Gastroesophageal sphincter (tissue), 3 donors: Measurements from ENCODE around the gene ATP1A3.

Experiments used
- CTCF ChIP-seq, 4 experiments: fragments of 200-600 bp in 2 of 4; fragments of 450-650 bp in 2 of 4; sonication (generic) in 1 of 4; IDR thresholded peaks; one replicate each; pipeline ENCODE4 v1.5.1; 2017 to 2019; ENCODE audit warnings: antibody characterized with exemption in 4 of 4, mild to moderate bottlenecking in 2 of 4, moderate library complexity in 2 of 4
- EP300 ChIP-seq: sonication (generic); formaldehyde crosslinking; IDR thresholded peaks from one replicate; pipeline ENCODE4 v1.6.1; 2017; ENCODE audit warnings: antibody characterized with exemption, mild to moderate bottlenecking
- POLR2A ChIP-seq, 2 donors: fragments of 450-650 bp; IDR thresholded peaks; one replicate each; pipeline ENCODE4 v1.6.1; 2017; ENCODE audit warnings: antibody characterized with exemption in 2 of 2, mild to moderate bottlenecking in 2 of 2, moderate library complexity in 1 of 2
- POLR2AphosphoS5 ChIP-seq: sonication (generic); formaldehyde crosslinking; IDR thresholded peaks from one replicate; pipeline ENCODE4 v1.6.1; 2017; ENCODE audit warnings: antibody characterized with exemption

GRCh38 chr19:41924151-41925145 is 69.6 kb downstream of the ATP1A3 start:
- no peak for TF ChIP-seq CTCF (IDR thresholded peaks at IDR 0.05)
- TF ChIP-seq POLR2A (IDR thresholded peaks at IDR 0.05) = no peak
- TF ChIP-seq POLR2AphosphoS5 = no peak
- TF ChIP-seq EP300 = no peak
